ENCODE data around the gene TBX21. TPM values are rescaled to one million over a fixed set of nuclear protein-coding genes. Genes with fewer than 3 reads are reported as not detected.

The TBX21 gene
- total RNA-seq, 4 donors from 2014 or later, result 1.1 to 4.5 (median 2.9) TPM; not detected in 1

- WGBS, 2 donors, result 75 to 79% methylated on average over 11 to 12 of the region's 12 CpGs
Observed at GRCh38 chr17:47726796-47727703, 6.0 kb upstream of the TBX21 start.

DNA sequence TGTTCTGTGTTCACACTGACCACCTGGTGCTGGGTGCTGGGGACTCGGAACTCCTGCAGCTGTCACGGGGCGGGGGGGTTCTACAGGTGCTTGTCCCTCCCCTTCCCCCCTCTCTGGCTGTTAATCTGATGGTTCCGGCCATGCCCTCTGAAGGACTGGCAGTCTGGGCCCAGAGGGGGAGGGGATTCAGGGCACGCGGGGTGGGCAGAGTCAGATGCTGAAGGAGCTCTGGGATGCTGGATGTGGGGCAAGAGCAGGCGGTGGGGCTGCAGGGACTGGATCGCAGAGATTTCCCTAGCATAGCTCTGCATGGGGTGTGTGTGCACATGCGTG is 5.4 kb upstream of the TBX21 start:
- no peak for DNase-seq
- 84 to 94% methylated on average over 2 to 5 of the region's 9 CpGs for WGBS, 2 donors

More at GRCh38 chr17:47726796-47727703, 6.0 kb upstream of the TBX21 start:
- no peak for TF ChIP-seq POLR2A (IDR thresholded peaks at IDR 0.05)
- TF ChIP-seq, protein P1, sequence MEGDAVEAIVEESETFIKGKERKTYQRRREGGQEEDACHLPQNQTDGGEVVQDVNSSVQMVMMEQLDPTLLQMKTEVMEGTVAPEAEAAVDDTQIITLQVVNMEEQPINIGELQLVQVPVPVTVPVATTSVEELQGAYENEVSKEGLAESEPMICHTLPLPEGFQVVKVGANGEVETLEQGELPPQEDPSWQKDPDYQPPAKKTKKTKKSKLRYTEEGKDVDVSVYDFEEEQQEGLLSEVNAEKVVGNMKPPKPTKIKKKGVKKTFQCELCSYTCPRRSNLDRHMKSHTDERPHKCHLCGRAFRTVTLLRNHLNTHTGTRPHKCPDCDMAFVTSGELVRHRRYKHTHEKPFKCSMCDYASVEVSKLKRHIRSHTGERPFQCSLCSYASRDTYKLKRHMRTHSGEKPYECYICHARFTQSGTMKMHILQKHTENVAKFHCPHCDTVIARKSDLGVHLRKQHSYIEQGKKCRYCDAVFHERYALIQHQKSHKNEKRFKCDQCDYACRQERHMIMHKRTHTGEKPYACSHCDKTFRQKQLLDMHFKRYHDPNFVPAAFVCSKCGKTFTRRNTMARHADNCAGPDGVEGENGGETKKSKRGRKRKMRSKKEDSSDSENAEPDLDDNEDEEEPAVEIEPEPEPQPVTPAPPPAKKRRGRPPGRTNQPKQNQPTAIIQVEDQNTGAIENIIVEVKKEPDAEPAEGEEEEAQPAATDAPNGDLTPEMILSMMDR (IDR thresholded peaks at IDR 0.05), result no peak
- H3K36me3 ChIP-seq, result no peaks in the 10 kb centered on the region
- no peak overlapping the region for H3K4me3 ChIP-seq
- H3K27ac ChIP-seq, result no peak overlapping the region
- H3K4me1 ChIP-seq, result peaks cover 0 to 2% (median 0%) of the 10 kb centered on the region in 3 donors
- H3K9me3 ChIP-seq, result no peaks in the 10 kb centered on the region
- no peak for DNase-seq
- H3K27me3 ChIP-seq, result peaks cover 0 to 97% (median under 1%) of the 10 kb centered on the region in 4 donors
- intact Hi-C loops (cut with DNase I), result no loop called here

DNA sequence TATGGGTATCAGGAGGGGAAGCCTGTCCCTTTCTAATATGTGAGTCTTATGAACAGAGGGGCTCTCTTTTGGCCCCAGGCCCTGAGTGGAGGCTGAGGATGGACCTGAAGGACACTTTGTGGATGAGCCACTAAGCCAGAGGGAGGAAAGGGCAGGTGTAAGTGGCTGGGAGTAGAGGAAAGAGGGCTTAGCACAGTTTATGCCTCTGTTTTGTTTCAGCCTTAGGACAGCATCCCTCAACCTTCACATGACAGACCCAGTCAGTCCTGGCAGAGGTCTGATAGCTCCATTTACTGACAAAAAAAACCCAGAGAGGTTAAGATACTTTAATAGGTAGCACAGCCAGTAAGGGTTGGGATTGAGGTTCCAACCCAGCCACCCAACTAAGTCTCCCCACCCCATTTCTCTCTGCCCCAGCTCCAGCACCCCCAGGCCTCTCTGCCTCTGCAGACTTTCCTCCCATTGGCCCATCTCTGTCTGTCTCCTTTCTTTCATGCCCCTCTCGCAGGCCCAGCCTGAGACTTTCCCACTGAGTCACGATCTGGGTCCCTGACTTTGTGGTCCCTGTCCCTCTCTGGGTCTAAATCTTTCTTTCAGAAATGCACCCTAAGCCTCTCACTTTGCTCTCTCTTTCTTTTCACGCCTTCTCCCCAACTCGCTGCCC is 4.7 kb upstream of the TBX21 start:
- WGBS, 2 donors, result 78 to 84% methylated on average over 4 of the region's 4 CpGs
- H3K27ac ChIP-seq, result no peak overlapping the region
- H3K9me3 ChIP-seq, result no peaks in the 10 kb centered on the region
- H3K27me3 ChIP-seq, result peaks cover 3 to 99% (median 8%) of the 10 kb centered on the region in 4 donors
- H3K36me3 ChIP-seq, result no peaks in the 10 kb centered on the region
- no peak overlapping the region for H3K4me3 ChIP-seq
- TF ChIP-seq, protein P1 (IDR thresholded peaks at IDR 0.05), result no peak
- TF ChIP-seq POLR2A (IDR thresholded peaks at IDR 0.05), result no peak
- intact Hi-C loops (cut with DNase I), result no loop called here
- H3K4me1 ChIP-seq, result peaks cover 5 to 10% (median 7%) of the 10 kb centered on the region in 3 donors
- DNase-seq, result no peak

More for the DNA sequence above, 5.4 kb upstream of the TBX21 start:
- H3K27ac ChIP-seq, result no peak overlapping the region
- TF ChIP-seq, protein P1 (IDR thresholded peaks at IDR 0.05), result no peak
- no peak for TF ChIP-seq POLR2A (IDR thresholded peaks at IDR 0.05)
- H3K4me1 ChIP-seq, result peaks cover 0 to 4% (median under 1%) of the 10 kb centered on the region in 3 donors
- no peaks in the 10 kb centered on the region for H3K9me3 ChIP-seq
- intact Hi-C loops (cut with DNase I), result no loop called here
- no peaks in the 10 kb centered on the region for H3K36me3 ChIP-seq
- H3K4me3 ChIP-seq, result no peak overlapping the region
- peaks cover 0 to 98% (median 6%) of the 10 kb centered on the region in 4 donors for H3K27me3 ChIP-seq

DNA sequence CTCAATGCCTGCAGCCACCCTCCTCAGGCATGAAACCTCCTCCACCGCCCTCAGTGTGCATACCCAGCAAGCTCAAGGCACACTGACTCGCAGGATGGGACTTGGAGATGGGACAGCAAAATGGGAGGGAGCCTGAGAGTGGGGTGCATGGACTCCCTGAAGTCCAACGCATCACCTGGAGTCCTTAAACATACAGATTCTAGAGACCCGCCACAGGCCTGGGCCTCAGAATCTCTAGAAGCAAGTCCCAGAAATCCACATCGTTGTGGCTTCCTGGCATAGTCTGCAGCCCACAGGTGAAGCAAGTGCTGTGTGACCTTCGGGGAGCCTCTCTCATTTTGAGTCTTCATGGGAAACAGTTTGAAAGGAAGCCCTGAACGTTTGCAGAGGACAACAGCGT is 3.6 kb upstream of the TBX21 start:
- intact Hi-C loops (cut with DNase I), result no loop called here
- TF ChIP-seq, protein P1 (IDR thresholded peaks at IDR 0.05), result no peak
- TF ChIP-seq POLR2A (IDR thresholded peaks at IDR 0.05), result no peak
- Histone ChIP-seq H3K27me3 (peaks cover 6 to 99% (median 10%) of the 10 kb centered on the region in 4 donors), H3K4me3 (no peak overlapping the region), H3K27ac (no peak overlapping the region), H3K4me1 (peaks cover 5 to 19% (median 16%) of the 10 kb centered on the region in 3 donors), H3K9me3 (no peaks in the 10 kb centered on the region), H3K36me3 (no peaks in the 10 kb centered on the region)
- DNase-seq, result no peak
- WGBS, 2 donors, result 67 to 73% methylated on average over 7 to 8 of the region's 8 CpGs

GRCh38 chr17:47730681-47731080 is 2.4 kb upstream of the TBX21 start:
- no peak overlapping the region for H3K4me3 ChIP-seq
- intact Hi-C loops (cut with DNase I), result no loop called here
- no peak for DNase-seq
- peaks cover 6 to 99% (median 10%) of the 10 kb centered on the region in 4 donors for H3K27me3 ChIP-seq
- peaks cover 5 to 19% (median 16%) of the 10 kb centered on the region in 3 donors for H3K4me1 ChIP-seq
- no peak overlapping the region for H3K27ac ChIP-seq
- 60 to 85% methylated on average over 1 to 4 of the region's 4 CpGs for WGBS, 2 donors
- TF ChIP-seq, protein P1 (IDR thresholded peaks at IDR 0.05), result no peak
- no peak for TF ChIP-seq POLR2A (IDR thresholded peaks at IDR 0.05)
- no peaks in the 10 kb centered on the region for H3K36me3 ChIP-seq
- no peaks in the 10 kb centered on the region for H3K9me3 ChIP-seq
